ENCODE measurements around the gene MPI. TPM values are rescaled to one million over a fixed set of nuclear protein-coding genes. Genes with fewer than 3 reads are reported as not detected.

Gene MPI
- total and polyA plus RNA-seq, 2 experiments from 2014 or later = 18.0 to 74.2 TPM

DNA sequence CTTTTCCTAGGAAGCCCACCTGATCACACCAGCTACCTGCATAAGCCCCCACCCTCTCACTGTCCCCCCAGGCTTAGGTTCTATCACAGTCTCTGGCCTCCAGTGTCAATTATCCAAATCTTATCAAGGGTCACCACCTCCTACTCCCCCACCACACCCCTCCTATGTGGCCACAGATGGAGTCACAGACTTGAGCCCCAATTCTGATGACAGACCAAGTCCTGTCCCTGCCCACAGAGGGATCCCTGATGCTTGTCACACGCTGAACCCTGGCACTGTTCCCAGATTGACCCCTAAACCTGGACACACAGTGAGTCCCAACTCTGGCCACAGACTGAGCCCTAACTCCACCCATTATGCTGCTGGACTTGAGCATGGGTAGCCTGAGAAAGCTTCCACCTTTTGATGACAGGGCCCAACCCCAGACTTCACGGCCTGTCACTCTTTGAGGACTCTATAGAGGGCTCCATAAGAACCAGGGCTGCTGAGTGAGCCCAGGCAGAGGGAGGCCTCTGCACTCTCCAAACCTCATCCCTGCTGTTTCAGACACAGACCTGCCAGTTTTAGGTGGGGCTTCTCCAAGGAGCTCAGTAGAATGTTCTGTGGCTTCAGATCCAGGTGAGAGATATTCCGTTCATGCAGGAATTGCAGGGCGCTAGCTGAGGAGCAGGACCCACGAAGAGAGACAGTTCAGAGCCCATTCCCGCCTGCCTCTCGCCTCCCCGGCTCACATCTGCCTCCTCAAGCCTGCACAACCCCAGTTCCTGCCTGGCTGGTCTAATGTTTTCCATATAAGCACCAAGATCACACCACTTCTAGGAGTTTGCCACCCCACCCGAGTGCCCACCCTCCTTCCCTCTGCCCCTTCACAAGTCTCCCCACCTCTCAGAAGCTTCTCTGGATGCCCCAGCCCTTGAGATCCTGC is 48.7 kb upstream of the MPI start (continued):
- TF ChIP-seq, protein P1, sequence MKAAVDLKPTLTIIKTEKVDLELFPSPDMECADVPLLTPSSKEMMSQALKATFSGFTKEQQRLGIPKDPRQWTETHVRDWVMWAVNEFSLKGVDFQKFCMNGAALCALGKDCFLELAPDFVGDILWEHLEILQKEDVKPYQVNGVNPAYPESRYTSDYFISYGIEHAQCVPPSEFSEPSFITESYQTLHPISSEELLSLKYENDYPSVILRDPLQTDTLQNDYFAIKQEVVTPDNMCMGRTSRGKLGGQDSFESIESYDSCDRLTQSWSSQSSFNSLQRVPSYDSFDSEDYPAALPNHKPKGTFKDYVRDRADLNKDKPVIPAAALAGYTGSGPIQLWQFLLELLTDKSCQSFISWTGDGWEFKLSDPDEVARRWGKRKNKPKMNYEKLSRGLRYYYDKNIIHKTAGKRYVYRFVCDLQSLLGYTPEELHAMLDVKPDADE (IDR thresholded peaks at IDR 0.05) = no peak
- TF ChIP-seq REST (IDR thresholded peaks at IDR 0.05; ENCODE audit: unreplicated experiment) (no peak), EZH2phosphoT487 (IDR thresholded peaks at IDR 0.05; ENCODE audit: unreplicated experiment) (no peak)

DNA sequence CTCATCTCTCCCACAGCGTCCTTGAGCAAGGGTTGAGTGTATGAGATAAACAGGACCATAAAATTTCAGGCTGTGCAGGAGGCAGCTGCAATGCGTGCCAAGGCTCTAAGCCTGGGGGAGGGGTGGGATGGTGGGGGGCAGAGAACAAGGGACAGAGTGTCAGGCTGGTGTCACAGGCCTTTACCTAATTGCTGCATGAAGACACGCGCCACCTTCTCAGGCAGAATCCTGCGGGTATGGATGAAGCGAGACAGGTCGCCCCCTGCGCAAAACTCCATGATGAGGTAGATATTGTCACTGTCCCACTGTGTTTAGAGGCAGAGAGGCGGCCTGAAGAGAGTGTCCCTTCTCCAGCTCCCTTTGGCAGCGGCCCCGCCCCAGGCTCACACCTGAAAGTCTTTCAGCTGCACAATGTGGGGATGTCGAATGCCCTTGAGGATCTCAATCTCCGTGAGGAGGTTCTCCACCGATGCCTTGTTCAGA is 47.9 kb upstream of the MPI start:
- 0 out of 2 replicates have a peak, but pooled peaks cover 5% of the 10 kb centered on the region for H3F3A ChIP-seq (replicated peaks; ENCODE audit: low read depth)
- Mint-ChIP-seq H3K9me3 (no peaks in the 10 kb centered on the region), H3K36me3 (ENCODE audit: low read depth) (peaks cover 16% of the 10 kb centered on the region), H3K27me3 (ENCODE audit: insufficient read depth, low read depth, poor library complexity) (peaks cover 16% of the 10 kb centered on the region), H3K4me3 (peak overlapping the region; percentile 91), H3K27ac (no peak overlapping the region; the same call in 1 of the 2 replicates), H3K4me1 (peaks cover 22% of the 10 kb centered on the region)
- no peaks in the 10 kb centered on the region; the same call in 1 of the 2 replicates for H4K20me1 ChIP-seq (replicated peaks; ENCODE audit: insufficient read depth)
- H3K79me2 ChIP-seq (replicated peaks; ENCODE audit: insufficient read depth) = no peaks in the 10 kb centered on the region
- no peaks in the 10 kb centered on the region for H3K27me3 ChIP-seq (ENCODE audit: insufficient read depth)
- DNase-seq (ENCODE audit: low spot score) (no peak), ATAC-seq (no peak)
- H3K36me3 ChIP-seq (ENCODE audit: insufficient read depth) = no peaks in the 10 kb centered on the region; the same call in 1 of the 2 replicates
- H3K9me2 ChIP-seq (ENCODE audit: insufficient read depth) = no peaks in the 10 kb centered on the region
- peak overlapping the region; percentile 88 for H3K4me2 ChIP-seq
- peaks cover 9% of the 10 kb centered on the region for H3K4me1 ChIP-seq (ENCODE audit: insufficient read depth)
- no peak overlapping the region for H2AFZ ChIP-seq
- no peak overlapping the region for H3K27ac ChIP-seq (ENCODE audit: low read depth)
- no peak for TF ChIP-seq STAT1 (IDR thresholded peaks at IDR 0.05; ENCODE audit: unreplicated experiment)
- TF ChIP-seq REST (IDR thresholded peaks at IDR 0.05; ENCODE audit: unreplicated experiment) = no peak
- peak overlapping the region; percentile 97 for H3K4me3 ChIP-seq

Measured in GM23338 (cell line).